DMS153 treated with DMSO at 0.1 percent for 48 hours (cell line): Measurements from ENCODE around the gene ZNF521.

Experiments
- DNase-seq: peaks from one replicate; lab custom pipeline; 2025; ENCODE audit not compliant: unreplicated experiment; lab: John Stamatoyannopoulos, UW

ZNF521 gene

GRCh38 chr18:25229920-25230319 is 122.0 kb downstream of the ZNF521 start:
- DNase-seq = no peak

- no peak for DNase-seq
These were observed 122.9 kb downstream of the ZNF521 start for GRCh38 chr18:25229081-25229480.

GRCh38 chr18:25228410-25228809 is 123.6 kb downstream of the ZNF521 start:
- no peak for DNase-seq

- no peak for DNase-seq
These were observed 126.8 kb downstream of the ZNF521 start for GRCh38 chr18:25225151-25225550.

- no peak for DNase-seq
These were observed 127.8 kb downstream of the ZNF521 start for GRCh38 chr18:25223899-25224886.

GRCh38 chr18:25223211-25223610 is 128.8 kb downstream of the ZNF521 start:
- DNase-seq = no peak

GRCh38 chr18:25222648-25223047 is 129.3 kb downstream of the ZNF521 start:
- no peak for DNase-seq

GRCh38 chr18:25210622-25211021 is 141.3 kb downstream of the ZNF521 start:
- no peak for DNase-seq

- no peak for DNase-seq
These were observed 159.9 kb downstream of the ZNF521 start for GRCh38 chr18:25192065-25192464.

- DNase-seq = no peak
These were observed 161.5 kb downstream of the ZNF521 start for GRCh38 chr18:25190472-25190871.

- no peak for DNase-seq
These were observed 162.4 kb downstream of the ZNF521 start for GRCh38 chr18:25189391-25190185.

- no peak for DNase-seq
These were observed 164.3 kb downstream of the ZNF521 start for GRCh38 chr18:25187521-25188192.

GRCh38 chr18:25186871-25187270 is 165.1 kb downstream of the ZNF521 start:
- no peak for DNase-seq

GRCh38 chr18:25181993-25182392 is 170.0 kb downstream of the ZNF521 start:
- DNase-seq = no peak

- DNase-seq = no peak
These were observed 170.4 kb downstream of the ZNF521 start for GRCh38 chr18:25181581-25181980.

- no peak for DNase-seq
These were observed 170.9 kb downstream of the ZNF521 start for GRCh38 chr18:25180973-25181548.

GRCh38 chr18:25177631-25178030 is 174.3 kb downstream of the ZNF521 start:
- no peak for DNase-seq

GRCh38 chr18:25176518-25177042 is 175.4 kb downstream of the ZNF521 start:
- no peak for DNase-seq

GRCh38 chr18:25175558-25176517 is 176.1 kb downstream of the ZNF521 start:
- no peak for DNase-seq

GRCh38 chr18:25174324-25174723 is 177.6 kb downstream of the ZNF521 start:
- no peak for DNase-seq
